HepG2 (cell line): ENCODE data around the gene WNK2. TPM values are rescaled to one million over a fixed set of nuclear protein-coding genes. Genes with fewer than 3 reads are reported as not detected.

Experiments
- EED ChIP-seq: sonication (generic); formaldehyde crosslinking; IDR thresholded peaks from 2 replicates; pipeline ENCODE4 v1.5.0; 2020; ENCODE audit warnings: mild to moderate bottlenecking, missing genetic modification reagents
- FOXP1 ChIP-seq, 2 experiments: fragments of 450-650 bp in 1 of 2; IDR thresholded peaks; 2 replicates each; pipeline ENCODE4 v1.6.1; 2017 to 2018; ENCODE audit warnings: antibody characterized with exemption in 1 of 2
- GABPB1 ChIP-seq: IDR thresholded peaks from 2 replicates; pipeline ENCODE4 v1.6.1; 2016; ENCODE audit warnings: mild to moderate bottlenecking, missing genetic modification reagents, moderate library complexity, missing compliant biosample characterization
- GATAD2A ChIP-seq: IDR thresholded peaks from 2 replicates; pipeline ENCODE4 v1.6.1; 2016
- JUND ChIP-seq: sonication (generic); formaldehyde crosslinking; IDR thresholded peaks from 2 replicates; pipeline ENCODE4 v1.8.0; 2022; ENCODE audit warnings: mild to moderate bottlenecking, missing genetic modification reagents
- NBN ChIP-seq: fragments of 450-650 bp; conservative IDR thresholded peaks from 2 replicates; pipeline ENCODE4 v1.6.1; 2017
- NR2F6 ChIP-seq, 2 experiments: IDR thresholded peaks; 2 replicates each; pipeline ENCODE4 v1.6.1; 2016; ENCODE audit warnings: antibody characterized with exemption in 1 of 2, mild to moderate bottlenecking in 1 of 2
- PAXIP1 ChIP-seq: sonication (generic); formaldehyde crosslinking; conservative IDR thresholded peaks from 2 replicates; pipeline ENCODE4 v1.4.0; 2020; ENCODE audit warnings: mild to moderate bottlenecking, missing genetic modification reagents, moderate library complexity
- YEATS4 ChIP-seq: sonication (generic); formaldehyde crosslinking; IDR thresholded peaks from 2 replicates; pipeline ENCODE4 v1.4.0; 2020; ENCODE audit warnings: missing genetic modification reagents, borderline replicate concordance
- ZNF3 ChIP-seq: IDR thresholded peaks from 2 replicates; pipeline ENCODE4 v1.7.0; 2017; ENCODE audit warnings: inconsistent platforms
- ZNF331 ChIP-seq: sonication (generic); formaldehyde crosslinking; IDR thresholded peaks from 2 replicates; pipeline ENCODE4 v1.4.0; 2020; ENCODE audit warnings: missing genetic modification reagents
- ZSCAN31 ChIP-seq: sonication (generic); formaldehyde crosslinking; IDR thresholded peaks from 2 replicates; pipeline ENCODE4 v1.5.0; 2020; ENCODE audit warnings: low read depth, mild to moderate bottlenecking, missing genetic modification reagents
- polyA plus RNA-seq, 8 experiments: library from polyadenylated mRNA; depleted of rRNA in 3 of 8; stranded (reverse) in 7 of 8; unstranded in 1 of 8; fragments of >200 nt; fragmentation: Illumina TruSeq in 4 of 8; extraction: Trizol in 4 of 8; gene quantifications; 2 replicates each; pipeline versions ENCODE4 v1.2.1 to v1.2.3, GENCODE V29; 2011 to 2016; ENCODE audit warnings: low read depth in 4 of 8, missing spikeins in 1 of 8, mixed read lengths in 1 of 8; ENCODE audit not compliant: insufficient read depth in 1 of 8
- total RNA-seq, 5 experiments: library from RNA; depleted of rRNA; stranded (reverse); fragments of >200 nt; fragmentation: Illumina TruSeq; extraction: Trizol; gene quantifications; 2 replicates each; pipeline ENCODE4 v1.2.3, GENCODE V29; 2016; ENCODE audit warnings: low read depth in 1 of 5
- TF ChIP-seq, protein P1 (sequence below): sonication (generic); formaldehyde crosslinking; IDR thresholded peaks from one replicate; pipeline ENCODE4 v1.5.1; 2020; ENCODE audit warnings: mild to moderate bottlenecking, missing genetic modification reagents; ENCODE audit errors: not compliant biosample characterization
- TF ChIP-seq, protein P2 (sequence below): sonication (generic); formaldehyde crosslinking; IDR thresholded peaks from 2 replicates; pipeline ENCODE4 v1.4.0; 2020; ENCODE audit warnings: mild to moderate bottlenecking, low read depth, missing genetic modification reagents
- TF ChIP-seq, protein P3 (sequence below): sonication (generic); formaldehyde crosslinking; IDR thresholded peaks from 2 replicates; pipeline ENCODE4 v1.8.1; 2023; ENCODE audit warnings: mild to moderate bottlenecking, inconsistent platforms, moderate library complexity, missing genetic modification reagents, borderline replicate concordance

WNK2 gene
- total and polyA plus RNA-seq, 2 of the 13 experiments (the other 11 are each of a cell fraction or from before 2014, with no cell fraction given), result 10.5 to 12.0 TPM

DNA sequence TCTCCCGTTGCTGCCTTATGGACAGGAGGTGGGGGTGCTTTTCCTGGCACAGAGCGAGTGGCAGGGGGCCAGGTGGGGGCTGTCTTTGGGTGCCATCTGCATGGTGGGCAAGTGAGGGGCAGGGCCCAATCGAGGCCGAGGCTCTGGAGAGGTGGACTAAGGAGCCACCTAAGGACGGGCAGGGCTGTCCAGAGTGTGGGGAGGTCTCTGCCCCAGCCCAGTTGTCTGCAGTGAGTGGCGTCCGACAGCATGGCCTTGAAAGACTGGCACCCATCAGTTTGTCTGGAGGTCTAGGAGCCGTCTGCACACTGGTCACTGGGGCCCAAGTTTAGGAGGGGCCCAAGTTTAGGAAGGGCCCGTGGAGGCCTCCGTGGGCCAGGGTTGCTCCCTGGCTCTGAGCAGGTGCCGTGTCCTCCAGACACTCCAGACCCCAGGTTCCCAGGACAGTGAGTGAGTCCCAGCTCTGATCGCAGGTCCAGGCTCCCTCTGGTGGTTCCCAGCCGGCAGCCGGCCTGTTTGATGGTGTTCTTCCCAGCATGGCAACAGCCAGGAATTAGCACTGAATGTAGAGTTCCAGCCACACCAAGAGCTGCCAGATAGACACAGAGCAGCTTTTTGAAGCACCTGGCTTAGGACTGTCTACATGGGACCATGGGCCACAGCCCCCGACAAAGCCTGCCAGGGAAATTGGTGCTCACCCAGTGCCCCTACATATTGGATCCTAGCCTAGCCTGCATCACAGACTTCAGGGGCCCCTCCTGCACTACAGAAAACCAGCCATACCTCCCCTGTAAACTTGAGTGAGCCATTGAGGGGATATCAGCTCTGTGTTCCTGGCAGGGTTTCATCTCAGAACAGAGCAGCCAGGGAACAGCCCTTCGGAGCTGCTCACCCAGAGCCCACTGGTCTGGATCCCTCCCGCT, 120.9 kb downstream of the WNK2 start (continued):
- TF ChIP-seq, protein P1, sequence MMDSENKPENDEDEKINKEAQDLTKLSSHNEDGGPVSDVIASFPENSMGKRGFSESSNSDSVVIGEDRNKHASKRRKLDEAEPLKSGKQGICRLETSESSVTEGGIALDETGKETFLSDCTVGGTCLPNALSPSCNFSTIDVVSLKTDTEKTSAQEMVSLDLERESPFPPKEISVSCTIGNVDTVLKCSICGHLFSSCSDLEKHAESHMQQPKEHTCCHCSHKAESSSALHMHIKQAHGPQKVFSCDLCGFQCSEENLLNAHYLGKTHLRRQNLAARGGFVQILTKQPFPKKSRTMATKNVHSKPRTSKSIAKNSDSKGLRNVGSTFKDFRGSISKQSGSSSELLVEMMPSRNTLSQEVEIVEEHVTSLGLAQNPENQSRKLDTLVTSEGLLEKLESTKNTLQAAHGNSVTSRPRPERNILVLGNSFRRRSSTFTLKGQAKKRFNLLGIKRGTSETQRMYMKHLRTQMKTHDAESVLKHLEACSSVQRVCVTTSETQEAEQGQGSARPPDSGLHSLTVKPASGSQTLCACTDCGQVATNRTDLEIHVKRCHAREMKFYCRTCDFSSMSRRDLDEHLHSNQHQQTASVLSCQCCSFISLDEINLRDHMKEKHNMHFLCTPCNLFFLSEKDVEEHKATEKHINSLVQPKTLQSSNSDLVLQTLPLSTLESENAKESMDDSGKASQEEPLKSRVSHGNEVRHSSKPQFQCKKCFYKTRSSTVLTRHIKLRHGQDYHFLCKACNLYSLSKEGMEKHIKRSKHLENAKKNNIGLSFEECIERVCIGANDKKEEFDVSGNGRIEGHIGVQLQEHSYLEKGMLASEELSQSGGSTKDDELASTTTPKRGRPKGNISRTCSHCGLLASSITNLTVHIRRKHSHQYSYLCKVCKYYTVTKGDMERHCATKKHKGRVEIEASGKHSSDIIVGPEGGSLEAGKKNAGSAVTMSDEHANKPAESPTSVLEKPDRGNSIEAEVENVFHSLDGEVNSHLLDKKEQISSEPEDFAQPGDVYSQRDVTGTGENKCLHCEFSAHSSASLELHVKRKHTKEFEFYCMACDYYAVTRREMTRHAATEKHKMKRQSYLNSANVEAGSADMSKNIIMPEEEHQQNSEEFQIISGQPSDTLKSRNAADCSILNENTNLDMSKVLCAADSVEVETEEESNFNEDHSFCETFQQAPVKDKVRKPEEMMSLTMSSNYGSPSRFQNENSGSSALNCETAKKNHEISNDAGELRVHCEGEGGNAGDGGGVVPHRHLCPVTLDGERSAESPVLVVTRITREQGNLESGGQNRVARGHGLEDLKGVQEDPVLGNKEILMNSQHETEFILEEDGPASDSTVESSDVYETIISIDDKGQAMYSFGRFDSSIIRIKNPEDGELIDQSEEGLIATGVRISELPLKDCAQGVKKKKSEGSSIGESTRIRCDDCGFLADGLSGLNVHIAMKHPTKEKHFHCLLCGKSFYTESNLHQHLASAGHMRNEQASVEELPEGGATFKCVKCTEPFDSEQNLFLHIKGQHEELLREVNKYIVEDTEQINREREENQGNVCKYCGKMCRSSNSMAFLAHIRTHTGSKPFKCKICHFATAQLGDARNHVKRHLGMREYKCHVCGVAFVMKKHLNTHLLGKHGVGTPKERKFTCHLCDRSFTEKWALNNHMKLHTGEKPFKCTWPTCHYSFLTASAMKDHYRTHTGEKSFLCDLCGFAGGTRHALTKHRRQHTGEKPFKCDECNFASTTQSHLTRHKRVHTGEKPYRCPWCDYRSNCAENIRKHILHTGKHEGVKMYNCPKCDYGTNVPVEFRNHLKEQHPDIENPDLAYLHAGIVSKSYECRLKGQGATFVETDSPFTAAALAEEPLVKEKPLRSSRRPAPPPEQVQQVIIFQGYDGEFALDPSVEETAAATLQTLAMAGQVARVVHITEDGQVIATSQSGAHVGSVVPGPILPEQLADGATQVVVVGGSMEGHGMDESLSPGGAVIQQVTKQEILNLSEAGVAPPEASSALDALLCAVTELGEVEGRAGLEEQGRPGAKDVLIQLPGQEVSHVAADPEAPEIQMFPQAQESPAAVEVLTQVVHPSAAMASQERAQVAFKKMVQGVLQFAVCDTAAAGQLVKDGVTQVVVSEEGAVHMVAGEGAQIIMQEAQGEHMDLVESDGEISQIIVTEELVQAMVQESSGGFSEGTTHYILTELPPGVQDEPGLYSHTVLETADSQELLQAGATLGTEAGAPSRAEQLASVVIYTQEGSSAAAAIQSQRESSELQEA (CRISPR knock-in tag), result no peak
- TF ChIP-seq ZNF331 (CRISPR knock-in tag) (0 out of 2 replicates have a peak, but pooled peaks have one; percentile 40), JUND (CRISPR knock-in tag) (no peak), NR2F6 (IDR thresholded peaks at IDR 0.05) (no peak), NR2F6 (CRISPR knock-in tag; IDR thresholded peaks at IDR 0.05) (no peak), EED (CRISPR knock-in tag) (0 out of 2 replicates have a peak, but pooled peaks have one; percentile 54), NBN (no peak), GATAD2A (CRISPR knock-in tag) (peak; percentile 34; the same call in 1 of the 2 replicates), FOXP1 (IDR thresholded peaks at IDR 0.05) (no peak), FOXP1 (CRISPR knock-in tag; IDR thresholded peaks at IDR 0.05) (no peak), GABPB1 (CRISPR knock-in tag) (no peak), PAXIP1 (CRISPR knock-in tag) (no peak), ZSCAN31 (CRISPR knock-in tag) (no peak), YEATS4 (CRISPR knock-in tag) (no peak), ZNF3 (no peak)
- TF ChIP-seq, protein P2, sequence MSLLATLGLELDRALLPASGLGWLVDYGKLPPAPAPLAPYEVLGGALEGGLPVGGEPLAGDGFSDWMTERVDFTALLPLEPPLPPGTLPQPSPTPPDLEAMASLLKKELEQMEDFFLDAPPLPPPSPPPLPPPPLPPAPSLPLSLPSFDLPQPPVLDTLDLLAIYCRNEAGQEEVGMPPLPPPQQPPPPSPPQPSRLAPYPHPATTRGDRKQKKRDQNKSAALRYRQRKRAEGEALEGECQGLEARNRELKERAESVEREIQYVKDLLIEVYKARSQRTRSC, result no peak
- TF ChIP-seq, protein P3, sequence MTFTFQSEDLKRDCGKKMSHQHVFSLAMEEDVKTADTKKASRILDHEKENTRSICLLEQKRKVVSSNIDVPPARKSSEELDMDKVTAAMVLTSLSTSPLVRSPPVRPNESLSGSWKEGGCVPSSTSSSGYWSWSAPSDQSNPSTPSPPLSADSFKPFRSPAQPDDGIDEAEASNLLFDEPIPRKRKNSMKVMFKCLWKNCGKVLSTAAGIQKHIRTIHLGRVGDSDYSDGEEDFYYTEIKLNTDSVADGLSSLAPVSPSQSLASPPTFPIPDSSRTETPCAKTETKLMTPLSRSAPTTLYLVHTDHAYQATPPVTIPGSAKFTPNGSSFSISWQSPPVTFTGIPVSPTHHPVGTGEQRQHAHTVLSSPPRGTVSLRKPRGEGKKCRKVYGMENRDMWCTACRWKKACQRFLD (CRISPR knock-in tag), result no peak
